ENCODE measurements around the gene PRSS38.

PRSS38 gene

GRCh38 chr1:227769936-227770494 is 45.5 kb upstream of the PRSS38 start:
- Histone ChIP-seq H3K79me2 (ENCODE audit: low read length) (peaks cover 33% of the 10 kb centered on the region), H3K36me3 (replicated peaks; ENCODE audit: low read depth, low read length) (peaks cover 80% of the 10 kb centered on the region), H2AFZ (ENCODE audit: low read depth, low read length) (no peak overlapping the region), H3K27ac (ENCODE audit: low read length) (no peak overlapping the region), H4K20me1 (ENCODE audit: insufficient read depth, low read length) (peaks cover 16% of the 10 kb centered on the region; the same call in 1 of the 2 replicates), H3K27me3 (ENCODE audit: low read depth, low read length) (no peaks in the 10 kb centered on the region), H3K4me2 (ENCODE audit: low read length) (no peak overlapping the region), H3K4me3 (ENCODE audit: low read length) (no peak overlapping the region), H3K9ac (ENCODE audit: low read length) (no peak overlapping the region), H3K9me3 (ENCODE audit: insufficient read depth, low read length) (no peaks in the 10 kb centered on the region), H3K4me1 (ENCODE audit: low read length) (no peaks in the 10 kb centered on the region)
- TF ChIP-seq EZH2phosphoT487 (IDR thresholded peaks at IDR 0.05; ENCODE audit: low read depth) = no peak
- TF ChIP-seq, protein P1, sequence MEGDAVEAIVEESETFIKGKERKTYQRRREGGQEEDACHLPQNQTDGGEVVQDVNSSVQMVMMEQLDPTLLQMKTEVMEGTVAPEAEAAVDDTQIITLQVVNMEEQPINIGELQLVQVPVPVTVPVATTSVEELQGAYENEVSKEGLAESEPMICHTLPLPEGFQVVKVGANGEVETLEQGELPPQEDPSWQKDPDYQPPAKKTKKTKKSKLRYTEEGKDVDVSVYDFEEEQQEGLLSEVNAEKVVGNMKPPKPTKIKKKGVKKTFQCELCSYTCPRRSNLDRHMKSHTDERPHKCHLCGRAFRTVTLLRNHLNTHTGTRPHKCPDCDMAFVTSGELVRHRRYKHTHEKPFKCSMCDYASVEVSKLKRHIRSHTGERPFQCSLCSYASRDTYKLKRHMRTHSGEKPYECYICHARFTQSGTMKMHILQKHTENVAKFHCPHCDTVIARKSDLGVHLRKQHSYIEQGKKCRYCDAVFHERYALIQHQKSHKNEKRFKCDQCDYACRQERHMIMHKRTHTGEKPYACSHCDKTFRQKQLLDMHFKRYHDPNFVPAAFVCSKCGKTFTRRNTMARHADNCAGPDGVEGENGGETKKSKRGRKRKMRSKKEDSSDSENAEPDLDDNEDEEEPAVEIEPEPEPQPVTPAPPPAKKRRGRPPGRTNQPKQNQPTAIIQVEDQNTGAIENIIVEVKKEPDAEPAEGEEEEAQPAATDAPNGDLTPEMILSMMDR (IDR thresholded peaks at IDR 0.05; ENCODE audit: low read depth, low read length) = no peak

GRCh38 chr1:227770812-227771211 is 44.7 kb upstream of the PRSS38 start:
- Histone ChIP-seq H3K9ac (ENCODE audit: low read length) (no peak overlapping the region), H3K9me3 (ENCODE audit: insufficient read depth, low read length) (no peaks in the 10 kb centered on the region), H2AFZ (ENCODE audit: low read depth, low read length) (no peak overlapping the region), H3K27ac (ENCODE audit: low read length) (no peak overlapping the region), H3K27me3 (ENCODE audit: low read depth, low read length) (no peaks in the 10 kb centered on the region), H3K79me2 (ENCODE audit: low read length) (peaks cover 25% of the 10 kb centered on the region), H3K36me3 (replicated peaks; ENCODE audit: low read depth, low read length) (peaks cover 79% of the 10 kb centered on the region), H4K20me1 (ENCODE audit: insufficient read depth, low read length) (peaks cover 16% of the 10 kb centered on the region; the same call in 1 of the 2 replicates), H3K4me1 (ENCODE audit: low read length) (no peaks in the 10 kb centered on the region), H3K4me3 (ENCODE audit: low read length) (no peak overlapping the region), H3K4me2 (ENCODE audit: low read length) (no peak overlapping the region)
- TF ChIP-seq, protein P1 (IDR thresholded peaks at IDR 0.05; ENCODE audit: low read depth, low read length) = no peak

DNA sequence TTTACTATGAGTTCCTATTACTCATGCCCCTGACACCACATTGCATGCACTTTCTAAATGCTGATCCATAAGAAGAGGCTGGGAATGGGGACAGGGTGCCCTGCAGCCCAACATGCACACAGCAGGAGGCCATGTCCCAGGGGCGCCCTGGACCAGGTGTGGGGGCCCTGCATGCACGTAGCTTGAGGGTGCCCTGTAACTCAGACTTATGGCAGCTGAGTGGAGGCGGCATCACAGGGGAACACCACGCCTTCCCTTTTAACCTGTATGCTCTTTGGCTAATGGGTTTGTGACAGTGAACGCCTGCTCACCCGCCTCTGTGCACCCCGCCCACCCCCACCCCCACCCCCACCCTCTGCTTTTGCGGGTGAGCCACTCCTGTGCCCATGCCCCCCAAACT is 44.1 kb upstream of the PRSS38 start:
- Histone ChIP-seq H2AFZ (ENCODE audit: low read depth, low read length) (no peak overlapping the region), H3K27ac (ENCODE audit: low read length) (no peak overlapping the region), H3K4me3 (ENCODE audit: low read length) (no peak overlapping the region), H3K4me2 (ENCODE audit: low read length) (no peak overlapping the region), H4K20me1 (ENCODE audit: insufficient read depth, low read length) (peaks cover 16% of the 10 kb centered on the region; the same call in 1 of the 2 replicates), H3K9me3 (ENCODE audit: insufficient read depth, low read length) (no peaks in the 10 kb centered on the region), H3K4me1 (ENCODE audit: low read length) (no peaks in the 10 kb centered on the region), H3K9ac (ENCODE audit: low read length) (no peak overlapping the region), H3K79me2 (ENCODE audit: low read length) (peaks cover 20% of the 10 kb centered on the region), H3K27me3 (ENCODE audit: low read depth, low read length) (no peaks in the 10 kb centered on the region), H3K36me3 (replicated peaks; ENCODE audit: low read depth, low read length) (peaks cover 79% of the 10 kb centered on the region)
- TF ChIP-seq EZH2phosphoT487 (IDR thresholded peaks at IDR 0.05; ENCODE audit: low read depth) = no peak
- TF ChIP-seq, protein P1 (IDR thresholded peaks at IDR 0.05; ENCODE audit: low read depth, low read length) = no peak

DNA sequence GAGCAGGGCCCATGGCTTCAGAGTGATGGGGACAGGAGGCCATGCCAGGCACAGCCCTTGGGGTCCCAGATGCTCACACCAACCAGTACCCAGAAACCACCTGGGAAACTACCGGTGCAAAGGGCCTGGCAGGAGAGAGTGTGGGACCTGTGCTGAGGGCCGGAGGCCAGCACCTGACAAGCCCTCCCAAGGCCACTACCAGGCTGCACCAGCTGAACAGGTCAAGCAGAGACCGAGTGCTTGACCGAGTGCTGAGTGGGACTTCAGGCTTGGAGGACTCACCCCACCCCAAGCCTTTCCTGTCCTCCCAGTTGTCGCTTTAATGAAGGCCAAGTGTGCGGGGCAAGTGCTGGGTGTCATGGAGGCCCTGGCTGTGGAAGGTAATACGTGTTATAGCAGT is 43.7 kb upstream of the PRSS38 start:
- TF ChIP-seq, protein P1 (IDR thresholded peaks at IDR 0.05; ENCODE audit: low read depth, low read length) = no peak
- TF ChIP-seq EZH2phosphoT487 (IDR thresholded peaks at IDR 0.05; ENCODE audit: low read depth) = no peak
- Histone ChIP-seq H3K36me3 (replicated peaks; ENCODE audit: low read depth, low read length) (peaks cover 79% of the 10 kb centered on the region), H4K20me1 (ENCODE audit: insufficient read depth, low read length) (peaks cover 16% of the 10 kb centered on the region; the same call in 1 of the 2 replicates), H3K79me2 (ENCODE audit: low read length) (peaks cover 20% of the 10 kb centered on the region), H3K4me3 (ENCODE audit: low read length) (no peak overlapping the region), H2AFZ (ENCODE audit: low read depth, low read length) (no peak overlapping the region), H3K9me3 (ENCODE audit: insufficient read depth, low read length) (no peaks in the 10 kb centered on the region), H3K4me2 (ENCODE audit: low read length) (no peak overlapping the region), H3K9ac (ENCODE audit: low read length) (no peak overlapping the region), H3K4me1 (ENCODE audit: low read length) (no peaks in the 10 kb centered on the region), H3K27me3 (ENCODE audit: low read depth, low read length) (no peaks in the 10 kb centered on the region), H3K27ac (ENCODE audit: low read length) (no peak overlapping the region)

All from OCI-LY3 (cell line).